OCI-LY7 (cell line): Measurements from ENCODE around the gene CDH23. TPM values are rescaled to one million over a fixed set of nuclear protein-coding genes. Genes with fewer than 3 reads are reported as not detected.

Experiments
- BruUV-seq: library from RNA; stranded (reverse); fragments of 400-500 nt; replicated peaks from 2 replicates; lab custom pipeline; 2021; lab: Mats Ljungman, UMichigan
- CTCF ChIA-PET: fragments of 300-600 bp; sonication (Branson Sonifier 250); formaldehyde crosslinking; loops from one replicate; lab custom pipeline; 2022; ENCODE audit warnings: antibody characterized with exemption; ENCODE audit not compliant: unreplicated experiment; lab: Charles Lee
- POLR2A ChIA-PET: fragments of 300-600 bp; sonication (Branson Sonifier 250); formaldehyde crosslinking; loops from one replicate; lab custom pipeline; 2022; ENCODE audit warnings: antibody characterized with exemption; lab: Charles Lee
- DNase-seq: peaks from one replicate; pipeline ENCODE4 v3.0.0-alpha.2; 2015; ENCODE audit warnings: low spot score
- H2AFZ ChIP-seq: fragments of 200-600 bp; sonication (generic), shearing (Covaris generic); 2 replicates; pipeline ENCODE4 v1.6.1; 2014; ENCODE audit warnings: mild to moderate bottlenecking, antibody characterized with exemption, low read length, moderate library complexity
- H3K27ac ChIP-seq: fragments of 200-600 bp; sonication (generic); 2 replicates; pipeline ENCODE4 v1.5.1; 2014; ENCODE audit warnings: mixed run types, low read depth, mild to moderate bottlenecking, moderate library complexity, low read length, inconsistent platforms; ENCODE audit not compliant: poor library complexity, severe bottlenecking
- H3K36me3 ChIP-seq: fragments of 200-600 bp; sonication (generic); 2 replicates; pipeline ENCODE4 v1.6.1; 2014; ENCODE audit warnings: mild to moderate bottlenecking, antibody characterized with exemption, low read length, moderate library complexity, mixed read lengths; ENCODE audit not compliant: insufficient read depth
- H3K4me1 ChIP-seq: fragments of 200-600 bp; sonication (generic); 2 replicates; pipeline ENCODE4 v1.5.1; 2014; ENCODE audit warnings: mild to moderate bottlenecking, low read length; ENCODE audit not compliant: insufficient read depth, poor library complexity, severe bottlenecking
- H3K4me2 ChIP-seq: fragments of 200-600 bp; sonication (generic); 2 replicates; pipeline ENCODE4 v1.6.1; 2014; ENCODE audit warnings: mild to moderate bottlenecking, low read length
- H3K4me3 ChIP-seq: fragments of 200-600 bp; sonication (generic); 2 replicates; pipeline ENCODE4 v1.5.1; 2014; ENCODE audit warnings: mild to moderate bottlenecking, low read depth, low read length; ENCODE audit not compliant: poor library complexity, severe bottlenecking
- H3K79me2 ChIP-seq: fragments of 200-600 bp; sonication (generic); 2 replicates; pipeline ENCODE4 v1.6.1; 2016; ENCODE audit warnings: low read depth, mild to moderate bottlenecking, low read length, moderate library complexity, mixed read lengths; ENCODE audit not compliant: insufficient read depth
- H3K9me2 ChIP-seq: fragments of 200-600 bp; sonication (generic); 2 replicates; pipeline ENCODE4 v1.6.1; 2016; ENCODE audit warnings: mild to moderate bottlenecking, low read length, mixed read lengths; ENCODE audit not compliant: insufficient read depth
- H3K9me3 ChIP-seq: fragments of 200-600 bp; sonication (generic); 2 replicates; pipeline ENCODE4 v1.6.1; 2014; ENCODE audit warnings: mild to moderate bottlenecking, mixed run types, low read length, mixed read lengths
- H4K20me1 ChIP-seq: fragments of 200-600 bp; sonication (generic); 2 replicates; pipeline ENCODE4 v1.6.1; 2014; ENCODE audit warnings: mild to moderate bottlenecking, antibody characterized with exemption, low read length, moderate library complexity, mixed read lengths; ENCODE audit not compliant: insufficient read depth
- CTCF ChIP-seq: fragments of 200-600 bp; sonication (generic); conservative IDR thresholded peaks from 2 replicates; pipeline ENCODE4 v1.5.1; 2014; ENCODE audit warnings: mild to moderate bottlenecking, antibody characterized with exemption, low read length, moderate library complexity, mixed read lengths
- EZH2phosphoT487 ChIP-seq: fragments of 200-600 bp; sonication (generic); IDR thresholded peaks from 2 replicates; pipeline ENCODE4 v1.6.1; 2018; ENCODE audit warnings: low read depth, borderline replicate concordance, mild to moderate bottlenecking, mixed run types, antibody characterized with exemption, low read length, moderate library complexity, mixed read lengths
- intact Hi-C: fragments of 100-400 bp; cut with micrococcal nuclease; formaldehyde crosslinking; loops from one replicate; pipeline ENCODE4 v1.10.0; 2022; ENCODE audit not compliant: unreplicated experiment
- total RNA-seq, 2 experiments: library from RNA; depleted of rRNA in 1 of 2; stranded (reverse); fragments of >200 nt in 1 of 2; shearing (Covaris generic) in 1 of 2; gene quantifications; 2 replicates each; pipeline ENCODE4 v1.2.3, GENCODE V29; 2014 to 2022

Gene CDH23
- total RNA-seq, 2 experiments from 2014 or later: 0.92 to 9.9 TPM

GRCh38 chr10:71717551-71717951, 320.8 kb downstream of the CDH23 start:
- Histone ChIP-seq H3K4me2 (no peak overlapping the region), H3K9me2 (no peaks in the 10 kb centered on the region), H4K20me1 (no peaks in the 10 kb centered on the region), H2AFZ (no peak overlapping the region), H3K9me3 (no peaks in the 10 kb centered on the region), H3K4me3 (no peak overlapping the region), H3K36me3 (no peaks in the 10 kb centered on the region), H3K79me2 (no peaks in the 10 kb centered on the region), H3K27ac (no peak overlapping the region), H3K4me1 (peaks cover 28% of the 10 kb centered on the region)
- no TSS peak for BruUV-seq
- no peak for DNase-seq
- TF ChIP-seq CTCF (no peak), EZH2phosphoT487 (no peak)
- intact Hi-C loops: no loop called here
- CTCF ChIA-PET: interaction anchor here (1.0 to 1.4 kb wide), 3 partner anchors 8 to 120 kb away, joined by 3 to 5 read pairs (median 4); no protein-coding TSS in a partner anchor
- POLR2A ChIA-PET: no interaction called here

GRCh38 chr10:71718165-71718698, 321.5 kb downstream of the CDH23 start:
- Histone ChIP-seq H2AFZ (no peak overlapping the region), H3K4me2 (no peak overlapping the region), H3K9me2 (no peaks in the 10 kb centered on the region), H3K79me2 (no peaks in the 10 kb centered on the region), H3K9me3 (no peaks in the 10 kb centered on the region), H3K36me3 (no peaks in the 10 kb centered on the region), H4K20me1 (no peaks in the 10 kb centered on the region), H3K4me3 (no peak overlapping the region), H3K4me1 (peaks cover 21% of the 10 kb centered on the region), H3K27ac (no peak overlapping the region)
- POLR2A ChIA-PET: no interaction called here
- intact Hi-C loops: no loop called here
- CTCF ChIA-PET: interaction anchor here (1.0 kb wide), 2 partner anchors 11 to 121 kb away, joined by 3 to 4 read pairs; no protein-coding TSS in a partner anchor
- no TSS peak for BruUV-seq
- DNase-seq: no peak
- TF ChIP-seq EZH2phosphoT487 (no peak), CTCF (no peak)

- H3K36me3 ChIP-seq: no peaks in the 10 kb centered on the region
- H3K9me2 ChIP-seq: no peaks in the 10 kb centered on the region
- no peak overlapping the region for H3K4me3 ChIP-seq
- no peak overlapping the region for H3K27ac ChIP-seq
- no peak overlapping the region for H2AFZ ChIP-seq
- BruUV-seq: no TSS peak
- H4K20me1 ChIP-seq: no peaks in the 10 kb centered on the region
- ChIA-PET CTCF (no interaction called here), POLR2A (no interaction called here)
- no peaks in the 10 kb centered on the region for H3K79me2 ChIP-seq
- H3K9me3 ChIP-seq: no peaks in the 10 kb centered on the region
- DNase-seq: no peak
- no peak overlapping the region for H3K4me2 ChIP-seq
- TF ChIP-seq CTCF (no peak), EZH2phosphoT487 (no peak)
- intact Hi-C loops: no loop called here
- peaks cover 13% of the 10 kb centered on the region for H3K4me1 ChIP-seq
Observed at GRCh38 chr10:71719042-71719441, 322.3 kb downstream of the CDH23 start.
